GM23248 (cell line): Measurements from ENCODE around the gene GTF2H4.

Experiments
- EZH2 ChIP-seq: fragments of 200-600 bp; sonication (generic); IDR thresholded peaks from 2 replicates; pipeline ENCODE4 v1.6.1; 2018; ENCODE audit warnings: antibody characterized with exemption, mild to moderate bottlenecking; ENCODE audit not compliant: insufficient read depth, poor library complexity, severe bottlenecking
- EZH2phosphoT487 ChIP-seq: fragments of 200-600 bp; sonication (generic); IDR thresholded peaks from 2 replicates; pipeline ENCODE4 v1.6.1; 2018; ENCODE audit warnings: antibody characterized with exemption, moderate library complexity, mild to moderate bottlenecking, low read depth; ENCODE audit not compliant: insufficient read depth

- TF ChIP-seq EZH2 (no peak), EZH2phosphoT487 (no peak)
Measured at GRCh38 chr6:30876039-30876730, 31.8 kb upstream of the GTF2H4 start.
